ENCODE data around the gene TSFM. TPM values are rescaled to one million over a fixed set of nuclear protein-coding genes. Genes with fewer than 3 reads are reported as not detected.

Gene TSFM
- total and polyA plus RNA-seq, 2 experiments from 2014 or later, result 13.0 to 36.1 TPM

- H3K4me1 ChIP-seq (ENCODE audit: insufficient read depth), result peaks cover 6% of the 10 kb centered on the region
- 86 to 88% methylated on average over 18 of the region's 18 CpGs for WGBS, 2 experiments (ENCODE audit: low coverage in 1 of 2, low lambda C conversion rate in 2 of 2, missing lambda C conversion rate in 2 of 2)
- H4K20me1 ChIP-seq (ENCODE audit: insufficient read depth), result peaks cover 3% of the 10 kb centered on the region; the same call in 1 of the 2 replicates
- H3K9me2 ChIP-seq (ENCODE audit: insufficient read depth), result no peaks in the 10 kb centered on the region
- H3K36me3 ChIP-seq (ENCODE audit: low read depth), result peaks cover 90% of the 10 kb centered on the region
- peaks cover 35% of the 10 kb centered on the region; the same call in 1 of the 2 replicates for H3F3A ChIP-seq (ENCODE audit: insufficient read depth)
- no peak overlapping the region for H3K4me2 ChIP-seq (ENCODE audit: unreplicated experiment)
- TF ChIP-seq EZH2phosphoT487 (IDR thresholded peaks at IDR 0.05; ENCODE audit: insufficient read depth, low read depth) (no peak), EZH2 (IDR thresholded peaks at IDR 0.05; ENCODE audit: insufficient read depth, poor library complexity, severe bottlenecking) (no peak)
- H3K9me3 ChIP-seq (ENCODE audit: low read depth), result no peaks in the 10 kb centered on the region
- no peak overlapping the region for H3K9ac ChIP-seq
- H3K79me2 ChIP-seq (ENCODE audit: insufficient read depth), result peaks cover 92% of the 10 kb centered on the region
- no peak overlapping the region for H3K27ac ChIP-seq
- H3K4me3 ChIP-seq, result no peak overlapping the region
- in situ Hi-C loops (cut with MboI), result loop anchor here (5.0 kb wide), 1 partner anchor 83 kb away; no protein-coding TSS in a partner anchor
- no peak for DNase-seq
- H2AFZ ChIP-seq, result no peak overlapping the region
- no peaks in the 10 kb centered on the region for H3K27me3 ChIP-seq (replicated peaks; ENCODE audit: insufficient read depth)
Observed at GRCh38 chr12:57823908-57824640, 41.5 kb downstream of the TSFM start.

- Histone ChIP-seq H3K4me1 (ENCODE audit: insufficient read depth) (peaks cover 15% of the 10 kb centered on the region), H3K27ac (no peak overlapping the region), H3K4me3 (no peak overlapping the region), H3K79me2 (ENCODE audit: insufficient read depth) (peaks cover 100% of the 10 kb centered on the region), H3K9me3 (ENCODE audit: low read depth) (no peaks in the 10 kb centered on the region), H3K36me3 (ENCODE audit: low read depth) (peaks cover 85% of the 10 kb centered on the region), H3F3A (ENCODE audit: insufficient read depth) (peaks cover 35% of the 10 kb centered on the region; the same call in 1 of the 2 replicates), H3K27me3 (replicated peaks; ENCODE audit: insufficient read depth) (no peaks in the 10 kb centered on the region), H4K20me1 (ENCODE audit: insufficient read depth) (peaks cover 15% of the 10 kb centered on the region; the same call in 1 of the 2 replicates), H2AFZ (no peak overlapping the region), H3K9me2 (ENCODE audit: insufficient read depth) (no peaks in the 10 kb centered on the region), H3K4me2 (ENCODE audit: unreplicated experiment) (no peak overlapping the region), H3K9ac (no peak overlapping the region)
- WGBS, 2 experiments (ENCODE audit: low coverage in 1 of 2, low lambda C conversion rate in 2 of 2, missing lambda C conversion rate in 2 of 2), result 80 to 83% methylated on average over 2 of the region's 2 CpGs
- in situ Hi-C loops (cut with MboI), result no loop called here
- DNase-seq, result no peak
- TF ChIP-seq EZH2 (IDR thresholded peaks at IDR 0.05; ENCODE audit: insufficient read depth, poor library complexity, severe bottlenecking), result no peak
- no peak for TF ChIP-seq EZH2phosphoT487 (IDR thresholded peaks at IDR 0.05; ENCODE audit: insufficient read depth, low read depth)
Observed at GRCh38 chr12:57825451-57825850, 42.9 kb downstream of the TSFM start.

GRCh38 chr12:57826400-57826799, 43.8 kb downstream of the TSFM start:
- Histone ChIP-seq H3K4me3 (no peak overlapping the region), H3F3A (ENCODE audit: insufficient read depth) (peaks cover 34% of the 10 kb centered on the region; the same call in 1 of the 2 replicates), H3K9me3 (ENCODE audit: low read depth) (no peaks in the 10 kb centered on the region), H3K36me3 (ENCODE audit: low read depth) (peaks cover 77% of the 10 kb centered on the region), H3K9me2 (ENCODE audit: insufficient read depth) (no peaks in the 10 kb centered on the region), H3K4me2 (ENCODE audit: unreplicated experiment) (no peak overlapping the region), H3K4me1 (ENCODE audit: insufficient read depth) (peaks cover 24% of the 10 kb centered on the region), H2AFZ (no peak overlapping the region), H3K27ac (no peak overlapping the region), H3K79me2 (ENCODE audit: insufficient read depth) (peaks cover 100% of the 10 kb centered on the region), H4K20me1 (ENCODE audit: insufficient read depth) (peaks cover 16% of the 10 kb centered on the region; the same call in 1 of the 2 replicates), H3K9ac (no peak overlapping the region), H3K27me3 (replicated peaks; ENCODE audit: insufficient read depth) (no peaks in the 10 kb centered on the region)
- no peak for DNase-seq
- 28 to 42% methylated on average over 2 of the region's 2 CpGs for WGBS, 2 experiments (ENCODE audit: low coverage in 1 of 2, low lambda C conversion rate in 2 of 2, missing lambda C conversion rate in 2 of 2)
- in situ Hi-C loops (cut with MboI), result no loop called here
- no peak for TF ChIP-seq EZH2phosphoT487 (IDR thresholded peaks at IDR 0.05; ENCODE audit: insufficient read depth, low read depth)
- no peak for TF ChIP-seq EZH2 (IDR thresholded peaks at IDR 0.05; ENCODE audit: insufficient read depth, poor library complexity, severe bottlenecking)

- no peak overlapping the region for H2AFZ ChIP-seq
- no peak overlapping the region for H3K4me3 ChIP-seq
- H3K9ac ChIP-seq, result no peak overlapping the region
- no peaks in the 10 kb centered on the region for H3K27me3 ChIP-seq (replicated peaks; ENCODE audit: insufficient read depth)
- TF ChIP-seq EZH2phosphoT487 (IDR thresholded peaks at IDR 0.05; ENCODE audit: insufficient read depth, low read depth) (no peak), EZH2 (IDR thresholded peaks at IDR 0.05; ENCODE audit: insufficient read depth, poor library complexity, severe bottlenecking) (no peak)
- WGBS, 2 experiments (ENCODE audit: low coverage in 1 of 2, low lambda C conversion rate in 2 of 2, missing lambda C conversion rate in 2 of 2), result 100% methylated on average over 1 of the region's 1 CpG
- H3K79me2 ChIP-seq (ENCODE audit: insufficient read depth), result peaks cover 100% of the 10 kb centered on the region
- H3K9me2 ChIP-seq (ENCODE audit: insufficient read depth), result no peaks in the 10 kb centered on the region
- no peak overlapping the region for H3K27ac ChIP-seq
- H4K20me1 ChIP-seq (ENCODE audit: insufficient read depth), result peaks cover 21% of the 10 kb centered on the region
- DNase-seq, result no peak
- in situ Hi-C loops (cut with MboI), result no loop called here
- no peaks in the 10 kb centered on the region for H3K9me3 ChIP-seq (ENCODE audit: low read depth)
- H3K4me1 ChIP-seq (ENCODE audit: insufficient read depth), result peaks cover 30% of the 10 kb centered on the region
- peaks cover 38% of the 10 kb centered on the region for H3F3A ChIP-seq (ENCODE audit: insufficient read depth)
- H3K36me3 ChIP-seq (ENCODE audit: low read depth), result peaks cover 73% of the 10 kb centered on the region
- H3K4me2 ChIP-seq (ENCODE audit: unreplicated experiment), result no peak overlapping the region
Observed at GRCh38 chr12:57826966-57827365, 44.4 kb downstream of the TSFM start.

Data from GM23248 (cell line).